GM21723 (cell line): ENCODE data around the gene CELSR1.

Source experiments
- ATAC-seq: cut with Tn5 transposase; IDR thresholded peaks from one replicate; pipeline ENCODE4 v1.9.1; 2021; ENCODE audit warnings: mild to moderate bottlenecking, moderate library complexity; ENCODE audit not compliant: unreplicated experiment

CELSR1 gene

GRCh38 chr22:46535876-46536536 lies 1.4 kb downstream of the CELSR1 start:
- no peak for ATAC-seq

DNA sequence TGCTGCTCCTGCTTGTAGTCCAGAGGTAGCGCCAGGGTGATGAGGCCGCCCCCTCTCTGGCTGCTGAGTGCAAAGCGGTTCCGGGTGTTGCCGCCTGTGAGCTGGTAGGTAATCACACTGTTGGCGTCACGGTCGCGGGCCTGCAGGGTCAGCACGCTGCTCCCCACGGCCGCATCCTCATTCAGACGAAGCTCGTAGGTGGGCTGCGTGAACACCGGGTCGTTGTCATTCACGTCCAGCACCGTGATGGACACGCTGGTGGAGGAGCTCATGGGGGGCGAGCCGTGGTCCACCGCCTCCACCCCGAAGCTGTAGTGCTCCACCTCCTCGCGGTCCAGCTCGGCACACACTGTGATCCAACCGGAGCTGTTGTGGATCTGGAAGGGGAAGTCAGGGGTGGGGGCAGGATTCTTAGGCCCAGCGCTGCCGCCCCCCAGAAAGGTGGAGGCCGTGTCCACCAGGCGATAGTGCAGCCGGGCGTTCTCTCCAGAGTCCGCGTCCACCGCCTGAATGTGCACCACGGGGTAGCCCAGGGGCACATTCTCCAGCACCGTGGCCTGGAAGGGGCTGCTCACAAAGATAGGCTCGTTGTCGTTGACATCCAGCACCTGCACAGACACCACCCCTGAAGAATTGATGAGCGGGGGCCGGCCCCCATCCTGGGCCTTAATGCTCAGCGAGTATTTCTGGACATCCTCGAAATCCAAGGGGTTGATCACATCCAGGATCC lies 2.4 kb downstream of the CELSR1 start:
- no peak for ATAC-seq

DNA sequence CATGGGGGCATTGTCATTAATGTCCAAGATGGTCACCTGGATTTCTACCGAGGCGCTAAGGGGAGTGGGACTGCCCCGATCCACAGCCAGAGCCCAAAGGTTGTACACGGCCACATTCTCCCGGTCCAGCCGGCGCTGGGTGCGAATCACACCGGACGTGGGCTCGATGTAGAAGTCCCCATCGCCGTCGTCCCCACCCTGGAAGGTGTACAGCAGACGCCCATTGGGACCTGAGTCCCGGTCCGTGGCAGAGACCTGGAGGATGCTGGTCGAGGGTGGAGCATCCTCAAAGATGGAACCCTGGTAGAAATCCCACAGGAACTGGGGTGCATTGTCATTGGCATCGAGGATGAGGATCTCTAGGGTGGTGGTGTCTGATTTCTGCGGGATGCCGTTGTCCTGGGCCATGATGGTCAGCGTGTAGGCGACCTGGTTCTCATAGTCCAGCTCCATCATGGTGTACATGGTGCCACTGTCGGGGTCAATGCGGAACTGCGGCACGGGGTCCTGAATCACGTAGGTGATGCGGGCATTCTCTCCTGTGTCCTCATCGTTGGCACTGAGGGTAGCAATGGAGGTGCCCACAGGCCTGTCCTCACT lies 3.1 kb downstream of the CELSR1 start:
- ATAC-seq = no peak

- no peak for ATAC-seq
These were observed 4.2 kb downstream of the CELSR1 start for GRCh38 chr22:46533070-46533833.

DNA sequence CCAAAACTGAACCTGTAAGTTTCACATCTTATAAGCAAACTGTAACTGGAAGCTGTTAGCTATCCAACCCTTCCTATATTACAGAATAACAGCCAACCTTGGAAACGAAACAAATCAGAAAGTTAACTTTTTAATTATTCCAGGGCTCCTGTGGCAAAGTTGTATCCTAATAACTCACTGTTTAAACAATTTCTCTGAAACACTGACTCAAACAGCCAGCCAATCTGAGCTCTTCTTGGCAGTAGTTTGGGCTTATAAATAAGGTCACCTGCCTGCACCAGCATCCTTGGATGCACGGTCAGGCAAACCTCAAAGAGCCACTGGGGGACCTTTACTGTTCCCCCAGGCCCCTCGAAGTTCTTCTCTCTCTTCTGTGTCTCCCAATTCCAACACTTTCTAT lies 5.0 kb downstream of the CELSR1 start:
- no peak for ATAC-seq

GRCh38 chr22:46531581-46532175 lies 5.7 kb downstream of the CELSR1 start:
- no peak for ATAC-seq

- ATAC-seq = no peak
These were observed 9.3 kb downstream of the CELSR1 start for GRCh38 chr22:46528121-46528610.

DNA sequence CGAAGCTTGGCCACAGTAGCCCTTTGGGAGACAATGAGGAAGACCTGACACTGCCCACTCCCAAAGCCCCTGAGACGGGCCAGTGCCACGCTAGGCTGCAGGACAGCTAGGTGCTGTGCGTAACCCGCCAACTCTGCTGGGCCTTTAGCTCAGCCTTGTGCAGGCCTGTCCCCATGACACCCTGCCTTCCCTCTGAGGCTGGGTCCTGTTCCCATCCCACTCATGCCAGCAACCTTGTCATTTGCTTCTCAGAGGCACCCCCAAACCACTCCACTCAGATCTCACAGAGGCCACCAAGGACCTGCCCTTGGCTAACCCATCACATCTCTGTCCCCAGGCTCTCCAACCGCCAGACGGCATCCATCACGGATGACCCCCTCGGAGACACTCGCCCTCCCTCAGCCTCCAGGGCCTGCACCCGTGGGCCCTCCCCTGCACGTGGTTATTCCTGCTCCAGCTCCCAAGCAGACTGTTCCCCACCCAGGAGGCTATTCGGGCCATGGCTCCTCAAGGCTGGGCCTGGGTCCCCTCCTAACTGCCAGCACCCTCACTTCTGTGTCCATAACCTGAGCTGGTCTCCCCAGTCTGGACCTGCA lies 11.1 kb downstream of the CELSR1 start:
- no peak for ATAC-seq

GRCh38 chr22:46525389-46526243 lies 11.8 kb downstream of the CELSR1 start:
- ATAC-seq = no peak

- no peak for ATAC-seq
These were observed 13.1 kb downstream of the CELSR1 start for GRCh38 chr22:46524203-46524740.

DNA sequence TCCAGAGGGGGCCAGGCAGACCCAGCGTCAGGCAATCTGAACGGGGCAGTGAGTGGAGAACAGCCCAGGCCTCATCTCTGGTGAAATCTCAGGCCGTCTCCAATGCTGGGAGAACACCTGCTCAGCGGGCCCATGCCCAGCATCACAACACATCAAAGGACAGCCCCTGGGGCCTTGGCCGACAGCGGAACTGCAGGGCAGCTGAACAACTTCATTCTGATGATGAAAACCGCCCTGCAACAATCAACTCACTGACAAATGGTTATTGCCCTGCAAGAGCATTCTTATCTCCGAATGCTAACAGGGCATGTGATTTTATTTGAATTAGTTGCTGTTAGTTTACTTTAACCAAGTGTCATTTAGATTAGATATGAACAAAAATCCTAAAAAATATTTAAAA lies 14.6 kb downstream of the CELSR1 start:
- ATAC-seq = no peak

DNA sequence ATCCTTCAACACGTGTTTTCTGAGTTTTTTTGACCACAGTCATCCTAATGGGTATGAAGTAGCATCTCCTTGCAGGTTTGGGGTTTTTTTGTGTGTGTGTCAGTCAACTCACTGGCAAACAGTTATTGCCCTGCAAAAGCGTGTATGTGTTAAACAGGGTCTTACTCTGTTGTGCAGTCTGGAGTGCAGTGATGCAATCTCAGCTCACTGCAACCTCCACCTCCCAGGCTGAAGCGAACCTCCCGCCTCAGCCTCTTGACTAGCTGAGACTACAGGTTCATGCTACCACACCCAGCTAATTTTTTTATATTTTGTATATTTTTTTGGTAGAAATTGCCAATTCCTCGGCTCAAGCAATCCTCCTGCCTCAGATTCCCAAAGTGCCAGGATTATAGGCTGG lies 15.4 kb downstream of the CELSR1 start:
- no peak for ATAC-seq

- ATAC-seq = no peak
These were observed 16.5 kb downstream of the CELSR1 start for GRCh38 chr22:46520880-46521279.

DNA sequence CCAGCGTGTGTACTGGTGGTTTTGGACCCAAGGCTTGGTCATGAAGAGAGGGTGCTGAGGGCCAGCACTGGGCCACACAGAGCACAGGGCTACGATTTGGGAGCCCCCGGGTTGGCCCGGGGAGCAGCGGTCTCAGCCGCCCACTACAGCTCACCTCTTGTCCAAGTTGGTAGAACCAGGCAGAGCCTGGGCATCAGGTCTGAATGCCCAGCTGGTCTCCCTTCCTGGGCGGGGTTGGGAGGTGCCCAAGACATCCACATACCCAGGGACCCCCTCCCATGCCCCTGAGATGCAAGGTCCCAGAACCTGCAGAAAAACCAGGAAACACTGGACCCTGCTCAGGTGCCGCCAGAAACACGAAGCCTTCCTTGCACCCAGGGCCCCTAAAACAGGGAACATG lies 18.0 kb downstream of the CELSR1 start:
- ATAC-seq = no peak

GRCh38 chr22:46518542-46519325 lies 18.7 kb downstream of the CELSR1 start:
- ATAC-seq = no peak

- ATAC-seq = no peak
These were observed 19.4 kb downstream of the CELSR1 start for GRCh38 chr22:46518038-46518437.

DNA sequence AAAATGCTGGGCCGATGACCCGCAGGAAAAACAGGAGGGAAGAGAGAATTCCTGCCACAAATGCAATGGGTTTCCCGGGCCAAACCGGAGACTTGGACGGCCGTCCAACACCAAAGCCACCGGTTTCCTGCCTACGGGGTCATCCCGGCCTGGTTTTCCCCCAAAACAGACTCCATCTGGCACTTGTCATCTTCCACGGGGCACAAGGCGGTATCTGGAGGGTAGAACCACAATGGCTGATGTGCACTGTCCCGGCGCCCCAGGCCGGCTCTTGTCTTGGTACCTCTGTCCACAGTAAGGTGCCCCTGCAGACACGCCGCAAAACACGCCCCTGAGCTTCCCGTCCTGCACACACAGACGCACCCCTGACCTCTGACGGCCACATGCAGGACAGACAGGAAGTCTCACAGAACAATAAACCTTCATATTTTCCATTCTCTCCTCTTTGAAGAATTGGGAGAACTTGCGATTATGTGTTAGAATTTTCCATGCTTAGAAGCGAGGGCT lies 20.1 kb downstream of the CELSR1 start:
- no peak for ATAC-seq

GRCh38 chr22:46516638-46517037 lies 20.8 kb downstream of the CELSR1 start:
- no peak for ATAC-seq
